Fibroblast of lung (primary cell): ENCODE measurements around the gene SNN. TPM values are rescaled to one million over a fixed set of nuclear protein-coding genes. Genes with fewer than 3 reads are reported as not detected.

ENCODE experiments used
- DNase-seq, 2 donors: peaks; one replicate each; pipeline versions ENCODE4 v3.0.0 to v3.0.0-alpha.2; 2010; ENCODE audit warnings: low read depth in 2 of 2
- H2AFZ ChIP-seq: 2 replicates; pipeline ENCODE4 v1.5.1; 2012; ENCODE audit warnings: low read length, control low read depth, inconsistent platforms
- H3K27ac ChIP-seq: 2 replicates; pipeline ENCODE4 v1.5.1; 2011; ENCODE audit warnings: low read length, control low read depth; ENCODE audit not compliant: insufficient read depth
- H3K27me3 ChIP-seq: 2 replicates; pipeline ENCODE4 v1.5.1; 2011; ENCODE audit warnings: mild to moderate bottlenecking, low read length; ENCODE audit not compliant: control insufficient read depth, insufficient read depth
- H3K36me3 ChIP-seq: 2 replicates; pipeline ENCODE4 v1.5.1; 2011; ENCODE audit warnings: low read length; ENCODE audit not compliant: control insufficient read depth, insufficient read depth
- H3K4me1 ChIP-seq: 2 replicates; pipeline ENCODE4 v1.5.1; 2011; ENCODE audit warnings: low read length; ENCODE audit not compliant: control insufficient read depth, insufficient read depth; ENCODE audit errors: extremely low read depth
- H3K4me2 ChIP-seq: 2 replicates; pipeline ENCODE4 v1.5.1; 2011; ENCODE audit warnings: low read length, control low read depth; ENCODE audit not compliant: insufficient read depth; ENCODE audit errors: extremely low read depth
- H3K4me3 ChIP-seq, 4 experiments: fragments of 200-600 bp in 1 of 4; sonication (generic) in 1 of 4; replicated peaks in 1 of 4; 2 replicates each; pipeline ENCODE4 v1.5.1; 2011 to 2016; ENCODE audit warnings: low read length in 4 of 4, low read depth in 3 of 4, mild to moderate bottlenecking in 3 of 4, control low read depth in 2 of 4, inconsistent platforms in 1 of 4, mixed read lengths in 1 of 4; ENCODE audit not compliant: insufficient read depth in 1 of 4; ENCODE audit errors: control extremely low read depth in 1 of 4
- H3K79me2 ChIP-seq: 2 replicates; pipeline ENCODE4 v1.5.1; 2012; ENCODE audit warnings: mild to moderate bottlenecking, low read length, inconsistent platforms; ENCODE audit not compliant: control insufficient read depth, insufficient read depth
- H3K9ac ChIP-seq: 2 replicates; pipeline ENCODE4 v1.5.1; 2011; ENCODE audit warnings: mild to moderate bottlenecking, low read length, control low read depth; ENCODE audit not compliant: insufficient read depth
- H3K9me3 ChIP-seq: 2 replicates; pipeline ENCODE4 v1.5.1; 2012; ENCODE audit warnings: low read depth, low read length; ENCODE audit not compliant: control insufficient read depth, insufficient read depth
- H4K20me1 ChIP-seq: 2 replicates; pipeline ENCODE4 v1.5.1; 2011; ENCODE audit warnings: low read length; ENCODE audit not compliant: control insufficient read depth, insufficient read depth; ENCODE audit errors: extremely low read depth
- EZH2 ChIP-seq: IDR thresholded peaks from 2 replicates; pipeline ENCODE4 v1.5.1; 2012; ENCODE audit warnings: low read length, control low read depth, mild to moderate bottlenecking; ENCODE audit errors: missing control alignments
- polyA plus RNA-seq, 2 donors: library from polyadenylated mRNA; depleted of rRNA in 1 of 2; stranded (reverse) in 1 of 2; unstranded in 1 of 2; fragments of >200 nt; gene quantifications; 2 replicates each; pipeline ENCODE4 v1.2.1, GENCODE V29; 2011 to 2012; ENCODE audit warnings: missing spikeins in 1 of 2
- total RNA-seq: library from RNA; depleted of rRNA; stranded (reverse); fragments of >200 nt; gene quantifications from 2 replicates; pipeline ENCODE4 v1.2.1, GENCODE V29; 2014
- TF ChIP-seq, protein P1 (sequence below), 2 donors: IDR thresholded peaks in 1 of 2; conservative IDR thresholded peaks in 1 of 2; 1 replicate in 1 of 2; 2 replicates in 1 of 2; pipeline ENCODE4 v1.5.1; 2011 to 2012; ENCODE audit warnings: low read length in 2 of 2, control low read depth in 1 of 2, inconsistent platforms in 1 of 2, low read depth in 1 of 2, mild to moderate bottlenecking in 1 of 2

The SNN gene
- total and polyA plus RNA-seq, 2 donors (not counting 1 experiment from before 2014, with no cell fraction given): 17.5 to 24.9 TPM

DNA sequence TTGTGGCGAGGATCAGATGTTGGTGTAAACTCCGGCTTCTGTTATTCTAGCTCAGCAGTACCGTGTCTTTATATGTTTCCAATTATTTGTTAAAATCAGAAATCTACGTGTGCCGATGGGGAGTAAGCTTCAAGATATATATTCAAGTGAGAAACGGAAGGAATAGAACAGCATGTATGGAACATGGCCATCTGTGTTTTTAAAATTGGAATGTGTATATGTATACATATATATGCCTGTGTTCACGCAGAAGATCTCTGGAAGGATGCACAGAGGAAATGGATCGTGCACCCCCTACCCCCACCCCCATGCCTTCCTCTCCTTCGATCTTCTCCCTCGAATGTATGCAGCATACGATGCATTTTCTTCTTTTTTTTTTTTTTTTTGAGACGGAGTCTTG, 7.7 kb upstream of the SNN start:
- Histone ChIP-seq H3K27me3 (no peaks in the 10 kb centered on the region), H2AFZ (no peak overlapping the region), H3K27ac (no peak overlapping the region), H3K4me1 (no peaks in the 10 kb centered on the region), H3K4me3 (no peak overlapping the region), H4K20me1 (no peaks in the 10 kb centered on the region), H3K36me3 (no peaks in the 10 kb centered on the region), H3K4me2 (no peak overlapping the region), H3K9me3 (no peaks in the 10 kb centered on the region), H3K79me2 (no peaks in the 10 kb centered on the region), H3K9ac (no peak overlapping the region)
- DNase-seq: no peak
- TF ChIP-seq, protein P1, sequence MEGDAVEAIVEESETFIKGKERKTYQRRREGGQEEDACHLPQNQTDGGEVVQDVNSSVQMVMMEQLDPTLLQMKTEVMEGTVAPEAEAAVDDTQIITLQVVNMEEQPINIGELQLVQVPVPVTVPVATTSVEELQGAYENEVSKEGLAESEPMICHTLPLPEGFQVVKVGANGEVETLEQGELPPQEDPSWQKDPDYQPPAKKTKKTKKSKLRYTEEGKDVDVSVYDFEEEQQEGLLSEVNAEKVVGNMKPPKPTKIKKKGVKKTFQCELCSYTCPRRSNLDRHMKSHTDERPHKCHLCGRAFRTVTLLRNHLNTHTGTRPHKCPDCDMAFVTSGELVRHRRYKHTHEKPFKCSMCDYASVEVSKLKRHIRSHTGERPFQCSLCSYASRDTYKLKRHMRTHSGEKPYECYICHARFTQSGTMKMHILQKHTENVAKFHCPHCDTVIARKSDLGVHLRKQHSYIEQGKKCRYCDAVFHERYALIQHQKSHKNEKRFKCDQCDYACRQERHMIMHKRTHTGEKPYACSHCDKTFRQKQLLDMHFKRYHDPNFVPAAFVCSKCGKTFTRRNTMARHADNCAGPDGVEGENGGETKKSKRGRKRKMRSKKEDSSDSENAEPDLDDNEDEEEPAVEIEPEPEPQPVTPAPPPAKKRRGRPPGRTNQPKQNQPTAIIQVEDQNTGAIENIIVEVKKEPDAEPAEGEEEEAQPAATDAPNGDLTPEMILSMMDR (conservative IDR thresholded peaks at IDR 0.05 in 1 of 2, IDR thresholded peaks at IDR 0.05 in 1 of 2; ENCODE audit: low read depth in 1 of 2, low read length in 2 of 2): no peak
- no peak for TF ChIP-seq EZH2

DNA sequence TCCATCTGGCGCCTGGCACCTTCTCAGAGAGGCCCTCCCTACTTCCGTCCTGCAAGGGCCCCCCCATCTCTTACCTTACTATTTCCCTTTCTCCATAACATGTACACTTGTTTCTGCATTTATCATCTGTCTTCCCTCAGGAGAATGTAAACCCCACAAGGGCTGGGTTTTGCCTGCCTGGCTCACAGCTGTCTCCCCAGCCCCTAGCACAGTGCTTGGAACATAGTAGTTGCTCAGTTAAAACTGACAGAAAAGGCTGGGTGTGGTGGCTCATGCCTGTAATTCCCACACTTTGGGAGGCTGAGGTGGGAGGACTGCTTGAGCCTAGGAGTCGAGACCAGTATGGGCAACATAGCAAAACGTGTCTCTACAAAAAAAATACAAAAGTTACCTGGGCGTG, 5.7 kb upstream of the SNN start:
- no peak overlapping the region for H2AFZ ChIP-seq
- H3K27ac ChIP-seq: no peak overlapping the region
- H3K9me3 ChIP-seq: no peaks in the 10 kb centered on the region
- no peaks in the 10 kb centered on the region for H3K27me3 ChIP-seq
- H3K4me3 ChIP-seq: no peak overlapping the region
- H4K20me1 ChIP-seq: no peaks in the 10 kb centered on the region
- H3K79me2 ChIP-seq: no peaks in the 10 kb centered on the region
- H3K9ac ChIP-seq: no peak overlapping the region
- no peak for TF ChIP-seq EZH2
- DNase-seq: no peak
- no peak overlapping the region for H3K4me2 ChIP-seq
- no peaks in the 10 kb centered on the region for H3K36me3 ChIP-seq
- no peaks in the 10 kb centered on the region for H3K4me1 ChIP-seq

DNA sequence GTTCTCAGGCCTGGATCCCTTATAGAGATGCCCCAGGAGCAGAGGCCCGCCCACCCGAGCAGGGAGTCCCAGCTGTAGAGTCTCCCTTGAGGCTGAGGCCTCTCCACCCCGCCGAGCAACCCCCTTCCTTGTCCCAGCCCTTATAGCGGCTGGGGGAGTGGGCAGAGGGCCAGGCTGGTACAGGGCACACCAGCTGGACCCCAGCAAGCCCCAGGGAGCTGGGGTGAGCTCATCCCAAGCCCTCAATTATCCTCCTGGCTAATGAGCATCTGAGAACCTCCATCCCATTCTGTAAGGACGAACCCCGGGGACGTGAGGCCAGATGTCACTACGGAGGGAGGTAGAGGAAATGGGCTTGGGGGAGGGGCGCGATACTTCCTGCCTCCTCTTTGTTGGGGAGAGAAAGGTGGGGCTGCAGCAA, 3.2 kb upstream of the SNN start:
- H3K36me3 ChIP-seq: no peaks in the 10 kb centered on the region
- H3K9me3 ChIP-seq: no peaks in the 10 kb centered on the region
- no peak overlapping the region for H3K27ac ChIP-seq
- H3K27me3 ChIP-seq: no peaks in the 10 kb centered on the region
- no peak for TF ChIP-seq EZH2
- TF ChIP-seq, protein P1 (conservative IDR thresholded peaks at IDR 0.05 in 1 of 2, IDR thresholded peaks at IDR 0.05 in 1 of 2; ENCODE audit: low read depth in 1 of 2, low read length in 2 of 2): no peak
- no peaks in the 10 kb centered on the region for H4K20me1 ChIP-seq
- peaks cover 2% of the 10 kb centered on the region for H3K79me2 ChIP-seq
- H3K9ac ChIP-seq: no peak overlapping the region
- no peak for DNase-seq
- no peak overlapping the region for H3K4me3 ChIP-seq
- H2AFZ ChIP-seq: no peak overlapping the region
- H3K4me1 ChIP-seq: peaks cover 2% of the 10 kb centered on the region
- no peak overlapping the region for H3K4me2 ChIP-seq
